HEK293T (cell line): Measurements from ENCODE around the gene LUC7L.

Source experiments
- CTCF ChIA-PET: fragments of 350-600 bp; formaldehyde crosslinking; extraction: SDS; loops from one replicate; lab custom pipeline; 2021; ENCODE audit warnings: antibody characterized with exemption, inconsistent platforms; lab: Yijun Ruan, JAX
- POLR2A ChIA-PET: fragments of 350-600 bp; formaldehyde crosslinking; extraction: SDS; loops from one replicate; lab custom pipeline; 2020; ENCODE audit warnings: antibody characterized with exemption, inconsistent platforms; lab: Yijun Ruan, JAX
- DNase-seq: peaks from one replicate; pipeline ENCODE4 v3.0.0; 2012; ENCODE audit warnings: mixed read lengths; ENCODE audit errors: extremely low spot score
- ARNT ChIP-seq: fragments of 450-650 bp; IDR thresholded peaks from 2 replicates; pipeline ENCODE4 v1.6.1; 2017; ENCODE audit warnings: mild to moderate bottlenecking
- BHLHE40 ChIP-seq: fragments of 450-650 bp; IDR thresholded peaks from 2 replicates; pipeline ENCODE4 v1.6.1; 2016; ENCODE audit warnings: mild to moderate bottlenecking, moderate library complexity, borderline replicate concordance
- CTBP1 ChIP-seq: fragments of 450-650 bp; IDR thresholded peaks from 2 replicates; pipeline ENCODE4 v1.6.1; 2016; ENCODE audit warnings: borderline replicate concordance
- ELF4 ChIP-seq: fragments of 450-650 bp; IDR thresholded peaks from 2 replicates; pipeline ENCODE4 v1.6.1; 2017; ENCODE audit warnings: antibody characterized with exemption
- FOXA1 ChIP-seq: fragments of 450-650 bp; IDR thresholded peaks from 2 replicates; pipeline ENCODE4 v1.6.1; 2016; ENCODE audit warnings: mild to moderate bottlenecking
- FOXK2 ChIP-seq: fragments of 450-650 bp; IDR thresholded peaks from 2 replicates; pipeline ENCODE4 v1.6.1; 2016; ENCODE audit warnings: mild to moderate bottlenecking
- FOXM1 ChIP-seq: fragments of 450-650 bp; IDR thresholded peaks from 2 replicates; pipeline ENCODE4 v1.6.1; 2017; ENCODE audit warnings: mild to moderate bottlenecking, borderline replicate concordance
- HDGF ChIP-seq: fragments of 450-650 bp; IDR thresholded peaks from 2 replicates; pipeline ENCODE4 v1.6.1; 2017; ENCODE audit warnings: antibody characterized with exemption, borderline replicate concordance
- L3MBTL2 ChIP-seq: fragments of 450-650 bp; conservative IDR thresholded peaks from 2 replicates; pipeline ENCODE4 v1.6.1; 2016; ENCODE audit warnings: mild to moderate bottlenecking
- LEF1 ChIP-seq: fragments of 450-650 bp; IDR thresholded peaks from 2 replicates; pipeline ENCODE4 v1.6.1; 2017; ENCODE audit warnings: mild to moderate bottlenecking, borderline replicate concordance
- NFRKB ChIP-seq: fragments of 450-650 bp; IDR thresholded peaks from 2 replicates; pipeline ENCODE4 v1.6.1; 2016; ENCODE audit warnings: mild to moderate bottlenecking, moderate library complexity
- SP1 ChIP-seq: fragments of 450-650 bp; IDR thresholded peaks from 2 replicates; pipeline ENCODE4 v1.6.1; 2017
- SUZ12 ChIP-seq: fragments of 450-650 bp; IDR thresholded peaks from 2 replicates; pipeline ENCODE4 v1.6.1; 2016; ENCODE audit warnings: mild to moderate bottlenecking
- TARDBP ChIP-seq: fragments of 450-650 bp; IDR thresholded peaks from 2 replicates; pipeline ENCODE4 v1.6.1; 2016
- ZNF384 ChIP-seq: fragments of 450-650 bp; IDR thresholded peaks from 2 replicates; pipeline ENCODE4 v1.6.1; 2016
- TF ChIP-seq, protein P1 (sequence below): fragments of 450-650 bp; IDR thresholded peaks from 2 replicates; pipeline ENCODE4 v1.6.1; 2016

Gene LUC7L

DNA sequence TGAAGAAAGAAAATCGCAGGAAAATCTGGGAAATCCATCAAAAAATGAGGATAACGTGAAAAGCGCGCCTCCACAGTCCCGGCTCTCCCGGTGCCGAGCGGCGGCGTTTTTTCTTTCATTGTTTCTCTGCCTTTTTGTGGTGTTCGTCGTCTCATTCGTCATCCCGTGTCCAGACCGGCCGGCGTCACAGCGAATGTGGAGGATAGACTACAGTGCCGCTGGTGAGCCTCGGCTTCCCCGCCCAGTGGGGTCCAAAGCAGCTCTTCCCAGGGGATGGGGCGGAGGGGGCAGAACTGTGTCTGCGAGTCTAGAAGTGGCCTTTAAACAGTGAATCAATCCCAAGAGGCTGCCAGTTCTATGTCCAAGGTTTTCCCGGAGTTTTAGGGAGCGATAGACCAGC, 25.2 kb upstream of the LUC7L start:
- ChIA-PET CTCF (no interaction called here), POLR2A (interaction anchor here (2.4 kb wide), 1 partner anchor 19 kb away, joined by 6 read pairs; the partner anchor contains the start of gene FAM234A)
- DNase-seq = no peak
- TF ChIP-seq FOXK2 (no peak), CTBP1 (no peak), LEF1 (no peak), TARDBP (no peak), SP1 (no peak), ZNF384 (no peak)

DNA sequence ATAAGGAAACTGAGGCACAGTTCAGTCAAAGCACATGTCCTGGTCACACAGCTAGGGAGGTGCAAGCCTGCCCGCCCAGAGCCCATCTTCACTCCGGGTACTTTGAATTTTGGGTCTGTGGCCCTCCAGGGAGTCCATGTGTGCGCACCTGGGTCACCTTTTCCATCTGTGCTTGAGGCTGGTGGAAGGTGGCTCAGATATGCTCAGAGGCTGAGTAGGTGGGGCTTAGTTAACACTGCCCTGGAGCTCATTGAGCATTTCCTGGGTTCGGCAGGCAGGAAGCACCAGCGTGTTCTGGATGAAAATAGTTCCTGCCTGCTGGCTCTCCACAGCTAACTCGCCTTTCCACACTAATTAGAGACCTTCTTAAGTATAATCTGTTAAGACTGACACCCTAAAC, 24.6 kb upstream of the LUC7L start:
- DNase-seq = no peak
- CTCF ChIA-PET = no interaction called here

GRCh38 chr16:252366-253337, 23.4 kb upstream of the LUC7L start:
- no peak for TF ChIP-seq BHLHE40
- TF ChIP-seq SUZ12 = no peak
- no peak for TF ChIP-seq ZNF384
- TF ChIP-seq ELF4 = no peak
- TF ChIP-seq FOXA1 = no peak
- TF ChIP-seq LEF1 = no peak
- TF ChIP-seq CTBP1 = no peak
- TF ChIP-seq, protein P1, sequence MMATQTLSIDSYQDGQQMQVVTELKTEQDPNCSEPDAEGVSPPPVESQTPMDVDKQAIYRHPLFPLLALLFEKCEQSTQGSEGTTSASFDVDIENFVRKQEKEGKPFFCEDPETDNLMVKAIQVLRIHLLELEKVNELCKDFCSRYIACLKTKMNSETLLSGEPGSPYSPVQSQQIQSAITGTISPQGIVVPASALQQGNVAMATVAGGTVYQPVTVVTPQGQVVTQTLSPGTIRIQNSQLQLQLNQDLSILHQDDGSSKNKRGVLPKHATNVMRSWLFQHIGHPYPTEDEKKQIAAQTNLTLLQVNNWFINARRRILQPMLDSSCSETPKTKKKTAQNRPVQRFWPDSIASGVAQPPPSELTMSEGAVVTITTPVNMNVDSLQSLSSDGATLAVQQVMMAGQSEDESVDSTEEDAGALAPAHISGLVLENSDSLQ = no peak
- TF ChIP-seq L3MBTL2 = no peak
- no peak for TF ChIP-seq FOXM1
- no peak for TF ChIP-seq FOXK2
- TF ChIP-seq NFRKB = no peak
- no peak for DNase-seq
- ChIA-PET CTCF (no interaction called here), POLR2A (interaction anchor here (2.4 kb wide), 1 partner anchor 18 kb away, joined by 6 read pairs; the partner anchor contains the start of gene FAM234A)

More for the DNA sequence above, 24.6 kb upstream of the LUC7L start:
- TF ChIP-seq HDGF = no peak
- TF ChIP-seq ELF4 = no peak
- TF ChIP-seq FOXA1 = no peak
- TF ChIP-seq NFRKB = no peak
- TF ChIP-seq CTBP1 = no peak
- TF ChIP-seq ARNT = no peak
- no peak for TF ChIP-seq TARDBP
- POLR2A ChIA-PET = interaction anchor here (2.4 kb wide), 1 partner anchor 19 kb away, joined by 6 read pairs; the partner anchor contains the start of gene FAM234A

DNA sequence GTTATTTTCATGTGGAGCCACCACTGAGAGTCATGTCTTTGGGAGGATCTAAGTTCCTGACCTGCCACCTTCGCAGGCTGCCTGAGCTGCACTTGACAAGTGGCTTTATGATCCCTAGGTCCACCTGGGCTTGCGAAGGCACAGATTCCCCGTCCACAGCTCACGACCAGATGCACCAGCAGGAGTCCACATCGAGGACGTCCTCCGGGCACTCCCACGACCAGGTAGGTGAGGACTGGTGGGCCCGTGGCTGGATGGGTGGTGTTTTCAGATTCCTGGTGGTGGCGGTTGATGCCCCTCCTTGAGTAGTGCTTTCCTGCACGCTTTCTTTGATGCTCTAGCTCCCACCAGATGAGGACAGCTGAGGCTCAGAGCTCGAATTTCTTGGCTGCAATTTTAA, 20.2 kb upstream of the LUC7L start:
- CTCF ChIA-PET = no interaction called here

GRCh38 chr16:247027-247426, 17.8 kb upstream of the LUC7L start:
- CTCF ChIA-PET = no interaction called here
- POLR2A ChIA-PET = no interaction called here
- TF ChIP-seq CTBP1 = no peak
- no peak for TF ChIP-seq ELF4
- no peak for TF ChIP-seq NFRKB
- TF ChIP-seq FOXA1 = no peak
- DNase-seq = no peak

More for the DNA sequence above, 20.2 kb upstream of the LUC7L start:
- no peak for DNase-seq
- POLR2A ChIA-PET = no interaction called here
- no peak for TF ChIP-seq CTBP1
- TF ChIP-seq FOXM1 = no peak
- no peak for TF ChIP-seq BHLHE40
- TF ChIP-seq NFRKB = no peak
- no peak for TF ChIP-seq L3MBTL2
- no peak for TF ChIP-seq HDGF
- no peak for TF ChIP-seq ELF4
- TF ChIP-seq ZNF384 = no peak
- TF ChIP-seq FOXK2 = no peak

- ChIA-PET POLR2A (interaction anchor here (0.7 kb wide), 1 partner anchor 10 kb away, joined by 4 read pairs; the partner anchor contains the start of gene FAM234A), CTCF (no interaction called here)
- DNase-seq = no peak
- no peak for TF ChIP-seq SUZ12
- no peak for TF ChIP-seq SP1
- TF ChIP-seq FOXM1 = no peak
- TF ChIP-seq, protein P1 = no peak
- TF ChIP-seq TARDBP = no peak
- no peak for TF ChIP-seq LEF1
- TF ChIP-seq NFRKB = no peak
- TF ChIP-seq HDGF = no peak
- no peak for TF ChIP-seq CTBP1
- no peak for TF ChIP-seq BHLHE40
- no peak for TF ChIP-seq L3MBTL2
- no peak for TF ChIP-seq ELF4
- no peak for TF ChIP-seq FOXA1
- TF ChIP-seq ZNF384 = no peak
These were observed 15.9 kb upstream of the LUC7L start for GRCh38 chr16:245105-245504.

- ChIA-PET POLR2A (no interaction called here), CTCF (no interaction called here)
- no peak for DNase-seq
- TF ChIP-seq L3MBTL2 = no peak
- no peak for TF ChIP-seq NFRKB
- TF ChIP-seq ELF4 = no peak
- TF ChIP-seq SP1 = no peak
- TF ChIP-seq HDGF = no peak
- TF ChIP-seq FOXK2 = no peak
- no peak for TF ChIP-seq LEF1
- TF ChIP-seq SUZ12 = no peak
- no peak for TF ChIP-seq ARNT
- no peak for TF ChIP-seq ZNF384
- TF ChIP-seq FOXA1 = no peak
- no peak for TF ChIP-seq CTBP1
These were observed 14.1 kb upstream of the LUC7L start for GRCh38 chr16:243348-243747.
